ENCODE measurements around the gene SLX4IP. TPM values are rescaled to one million over a fixed set of nuclear protein-coding genes. Genes with fewer than 3 reads are reported as not detected.
"Not testable (repeated sequence)": the region's sequence is repeated elsewhere in the genome, so short reads cannot be mapped to it uniquely, and the experiment has no call there.

SLX4IP gene
- polyA plus RNA-seq, 3 donors, result 0.76 to 2.5 (median 1.1) TPM

DNA sequence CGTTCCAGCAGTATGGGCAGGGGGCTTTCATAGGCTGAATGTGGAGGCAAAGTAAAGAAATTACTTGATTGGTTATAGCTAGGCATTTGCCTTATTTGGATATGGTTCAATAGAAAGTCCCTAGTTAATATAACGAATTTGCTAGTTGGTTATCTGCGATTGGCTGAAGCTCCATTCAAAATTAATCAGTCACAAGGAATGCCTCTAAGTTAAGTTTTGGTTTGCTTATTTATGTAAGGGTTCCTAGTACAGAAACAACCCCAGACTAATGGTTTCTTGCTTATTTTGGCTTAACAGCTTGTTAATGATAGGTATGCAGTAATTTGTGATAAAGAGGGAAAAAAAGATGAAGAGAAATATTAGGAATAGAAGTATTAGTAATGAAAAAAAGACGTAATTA, 151.2 kb downstream of the SLX4IP start:
- Histone ChIP-seq H3K9ac (ENCODE audit: insufficient read depth, low read length, poor library complexity, severe bottlenecking) (no peak overlapping the region), H4K20me1 (ENCODE audit: insufficient read depth, low read length) (no peaks in the 10 kb centered on the region), H3K27me3 (ENCODE audit: control insufficient read depth in 2 of 2, insufficient read depth in 2 of 2, low read length in 2 of 2) (no peaks in the 10 kb centered on the region), H3K4me1 (ENCODE audit: control insufficient read depth in 1 of 2, insufficient read depth in 2 of 2, low read length in 2 of 2) (no peaks in the 10 kb centered on the region), H3K79me2 (ENCODE audit: insufficient read depth, low read length) (no peaks in the 10 kb centered on the region), H3K27ac (ENCODE audit: low read depth in 1 of 2, low read length in 2 of 2) (no peak overlapping the region), H2AFZ (ENCODE audit: insufficient read depth, low read depth, low read length, poor library complexity, severe bottlenecking) (no peak overlapping the region), H3K4me2 (replicated peaks; ENCODE audit: extremely low read depth, low read length, poor library complexity, severe bottlenecking) (no peak overlapping the region), H3K4me3 (replicated peaks in 1 of 3; ENCODE audit: low read depth in 2 of 3, low read length in 3 of 3) (no peak overlapping the region), H3K36me3 (replicated peaks in 1 of 2; ENCODE audit: control insufficient read depth in 1 of 2, insufficient read depth in 2 of 2, low read length in 2 of 2) (peaks cover 0 to 7% of the 10 kb centered on the region in 2 donors), H3K9me3 (replicated peaks in 1 of 2; ENCODE audit: control insufficient read depth in 1 of 2, insufficient read depth in 1 of 2, low read length in 2 of 2) (no peaks in the 10 kb centered on the region)
- H3K27ac Mint-ChIP-seq, result no peak overlapping the region
- TF ChIP-seq, protein P1, sequence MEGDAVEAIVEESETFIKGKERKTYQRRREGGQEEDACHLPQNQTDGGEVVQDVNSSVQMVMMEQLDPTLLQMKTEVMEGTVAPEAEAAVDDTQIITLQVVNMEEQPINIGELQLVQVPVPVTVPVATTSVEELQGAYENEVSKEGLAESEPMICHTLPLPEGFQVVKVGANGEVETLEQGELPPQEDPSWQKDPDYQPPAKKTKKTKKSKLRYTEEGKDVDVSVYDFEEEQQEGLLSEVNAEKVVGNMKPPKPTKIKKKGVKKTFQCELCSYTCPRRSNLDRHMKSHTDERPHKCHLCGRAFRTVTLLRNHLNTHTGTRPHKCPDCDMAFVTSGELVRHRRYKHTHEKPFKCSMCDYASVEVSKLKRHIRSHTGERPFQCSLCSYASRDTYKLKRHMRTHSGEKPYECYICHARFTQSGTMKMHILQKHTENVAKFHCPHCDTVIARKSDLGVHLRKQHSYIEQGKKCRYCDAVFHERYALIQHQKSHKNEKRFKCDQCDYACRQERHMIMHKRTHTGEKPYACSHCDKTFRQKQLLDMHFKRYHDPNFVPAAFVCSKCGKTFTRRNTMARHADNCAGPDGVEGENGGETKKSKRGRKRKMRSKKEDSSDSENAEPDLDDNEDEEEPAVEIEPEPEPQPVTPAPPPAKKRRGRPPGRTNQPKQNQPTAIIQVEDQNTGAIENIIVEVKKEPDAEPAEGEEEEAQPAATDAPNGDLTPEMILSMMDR (IDR thresholded peaks at IDR 0.05), result no peak
- no peak for DNase-seq
- H3K4me3 Mint-ChIP-seq, result no peak overlapping the region
- peaks cover 0 to 3% (median 2%) of the 10 kb centered on the region in 3 donors for H3K27me3 Mint-ChIP-seq (ENCODE audit: low read depth in 3 of 3)
- H3K36me3 Mint-ChIP-seq, result peaks cover 2 to 12% of the 10 kb centered on the region in 2 donors
- WGBS (ENCODE audit: insufficient coverage), result 100% methylated on average over 2 of the region's 4 CpGs
- peaks cover 0 to 2% (median 0%) of the 10 kb centered on the region in 7 donors for H3K9me3 Mint-ChIP-seq
- intact Hi-C loops (cut with micrococcal nuclease), result no loop called here
- H3K4me1 Mint-ChIP-seq, result no peaks in the 10 kb centered on the region

GRCh38 chr20:10590446-10590845, 155.3 kb downstream of the SLX4IP start:
- H3K4me2 ChIP-seq (replicated peaks; ENCODE audit: extremely low read depth, low read length, poor library complexity, severe bottlenecking); H3K36me3 ChIP-seq (replicated peaks in 1 of 2; ENCODE audit: control insufficient read depth in 1 of 2, insufficient read depth in 2 of 2, low read length in 2 of 2); H3K27ac Mint-ChIP-seq; DNase-seq; H3K27me3 Mint-ChIP-seq (ENCODE audit: low read depth in 3 of 3); H3K4me3 ChIP-seq (replicated peaks in 1 of 3; ENCODE audit: low read depth in 2 of 3, low read length in 3 of 3); H3K27ac ChIP-seq (ENCODE audit: low read depth in 1 of 2, low read length in 2 of 2); H3K79me2 ChIP-seq (ENCODE audit: insufficient read depth, low read length); intact Hi-C loops (cut with micrococcal nuclease); H3K4me1 ChIP-seq (ENCODE audit: control insufficient read depth in 1 of 2, insufficient read depth in 2 of 2, low read length in 2 of 2); H3K36me3 Mint-ChIP-seq; H3K9ac ChIP-seq (ENCODE audit: insufficient read depth, low read length, poor library complexity, severe bottlenecking); H2AFZ ChIP-seq (ENCODE audit: insufficient read depth, low read depth, low read length, poor library complexity, severe bottlenecking); H4K20me1 ChIP-seq (ENCODE audit: insufficient read depth, low read length); H3K9me3 Mint-ChIP-seq; H3K27me3 ChIP-seq (ENCODE audit: control insufficient read depth in 2 of 2, insufficient read depth in 2 of 2, low read length in 2 of 2); H3K4me1 Mint-ChIP-seq; H3K9me3 ChIP-seq (replicated peaks in 1 of 2; ENCODE audit: control insufficient read depth in 1 of 2, insufficient read depth in 1 of 2, low read length in 2 of 2); H3K4me3 Mint-ChIP-seq: not testable (repeated sequence)
- WGBS (ENCODE audit: insufficient coverage), result 97% methylated on average over 5 of the region's 10 CpGs

Measured in CD14-positive monocyte (primary cell).